ENCODE data around the gene MAP2K2.

GRCh38 chr19:4097501-4097900 lies 26.4 kb downstream of the MAP2K2 start:
- TF ChIP-seq REST (IDR thresholded peaks at IDR 0.05; ENCODE audit: low read depth) (no peak), TEAD4 (IDR thresholded peaks at IDR 0.05) (no peak), EGR1 (IDR thresholded peaks at IDR 0.05) (no peak), EP300 (IDR thresholded peaks at IDR 0.05; ENCODE audit: borderline replicate concordance) (no peak), CREB1 (IDR thresholded peaks at IDR 0.05; ENCODE audit: low read depth) (no peak)

Data from Ishikawa (cell line).